ENCODE results near the gene HAT1.

HAT1 gene

GRCh38 chr2:171939058-171939742 is 16.9 kb downstream of the HAT1 start:
- Histone ChIP-seq H3K4me1 (ENCODE audit: insufficient read depth, low read length, poor library complexity, severe bottlenecking) (peaks cover 15% of the 10 kb centered on the region), H4K20me1 (ENCODE audit: insufficient read depth, low read length, poor library complexity, severe bottlenecking) (peaks cover 12% of the 10 kb centered on the region), H3F3A (ENCODE audit: low read depth) (no peaks in the 10 kb centered on the region), H3K27me3 (ENCODE audit: insufficient read depth, low read length, poor library complexity, severe bottlenecking) (no peaks in the 10 kb centered on the region), H3K36me3 (ENCODE audit: insufficient read depth, low read length) (peaks cover 5% of the 10 kb centered on the region; the same call in 1 of the 2 replicates), H2AFZ (ENCODE audit: low read length) (no peak overlapping the region), H3K4me2 (ENCODE audit: low read depth, low read length, poor library complexity, severe bottlenecking) (no peak overlapping the region), H3K79me2 (ENCODE audit: insufficient read depth, low read length) (peaks cover 95% of the 10 kb centered on the region), H3K9ac (ENCODE audit: low read depth, low read length, poor library complexity, severe bottlenecking) (no peak overlapping the region), H3K9me2 (replicated peaks; ENCODE audit: low read depth, low read length) (no peaks in the 10 kb centered on the region), H3K9me3 (ENCODE audit: insufficient read depth, low read depth, low read length) (no peaks in the 10 kb centered on the region), H3K4me3 (ENCODE audit: low read length, poor library complexity, severe bottlenecking) (no peak overlapping the region)
- TF ChIP-seq CTCF (conservative IDR thresholded peaks at IDR 0.05; ENCODE audit: low read length): no peak
- TF ChIP-seq EZH2phosphoT487 (IDR thresholded peaks at IDR 0.05; ENCODE audit: borderline replicate concordance): no peak

- no peaks in the 10 kb centered on the region for H3K27me3 ChIP-seq (ENCODE audit: insufficient read depth, low read length, poor library complexity, severe bottlenecking)
- H3K4me1 ChIP-seq (ENCODE audit: insufficient read depth, low read length, poor library complexity, severe bottlenecking): peaks cover 15% of the 10 kb centered on the region
- no peak overlapping the region for H3K9ac ChIP-seq (ENCODE audit: low read depth, low read length, poor library complexity, severe bottlenecking)
- H3K4me2 ChIP-seq (ENCODE audit: low read depth, low read length, poor library complexity, severe bottlenecking): no peak overlapping the region
- H3K9me3 ChIP-seq (ENCODE audit: insufficient read depth, low read depth, low read length): no peaks in the 10 kb centered on the region
- H4K20me1 ChIP-seq (ENCODE audit: insufficient read depth, low read length, poor library complexity, severe bottlenecking): peaks cover 15% of the 10 kb centered on the region
- H3K36me3 ChIP-seq (ENCODE audit: insufficient read depth, low read length): peaks cover 5% of the 10 kb centered on the region; the same call in 1 of the 2 replicates
- no peaks in the 10 kb centered on the region for H3F3A ChIP-seq (ENCODE audit: low read depth)
- H2AFZ ChIP-seq (ENCODE audit: low read length): no peak overlapping the region
- no peaks in the 10 kb centered on the region for H3K9me2 ChIP-seq (replicated peaks; ENCODE audit: low read depth, low read length)
- TF ChIP-seq CTCF (conservative IDR thresholded peaks at IDR 0.05; ENCODE audit: low read length) (no peak), EZH2phosphoT487 (IDR thresholded peaks at IDR 0.05; ENCODE audit: borderline replicate concordance) (no peak)
- peaks cover 95% of the 10 kb centered on the region for H3K79me2 ChIP-seq (ENCODE audit: insufficient read depth, low read length)
- no peak overlapping the region for H3K4me3 ChIP-seq (ENCODE audit: low read length, poor library complexity, severe bottlenecking)
Measured at GRCh38 chr2:171939743-171940071, 17.4 kb downstream of the HAT1 start.

- Histone ChIP-seq H3K79me2 (ENCODE audit: insufficient read depth, low read length) (peaks cover 86% of the 10 kb centered on the region), H4K20me1 (ENCODE audit: insufficient read depth, low read length, poor library complexity, severe bottlenecking) (peaks cover 15% of the 10 kb centered on the region)
Measured at GRCh38 chr2:171941316-171941699, 19.0 kb downstream of the HAT1 start.

More at GRCh38 chr2:171941316-171941699, 19.0 kb downstream of the HAT1 start:
- Histone ChIP-seq H3K9me3 (ENCODE audit: insufficient read depth, low read depth, low read length) (no peaks in the 10 kb centered on the region), H3K9ac (ENCODE audit: low read depth, low read length, poor library complexity, severe bottlenecking) (no peak overlapping the region), H3K4me2 (ENCODE audit: low read depth, low read length, poor library complexity, severe bottlenecking) (no peak overlapping the region), H3K4me3 (ENCODE audit: low read length, poor library complexity, severe bottlenecking) (no peak overlapping the region), H3K27me3 (ENCODE audit: insufficient read depth, low read length, poor library complexity, severe bottlenecking) (no peaks in the 10 kb centered on the region), H2AFZ (ENCODE audit: low read length) (no peak overlapping the region), H3K9me2 (replicated peaks; ENCODE audit: low read depth, low read length) (no peaks in the 10 kb centered on the region), H3K36me3 (ENCODE audit: insufficient read depth, low read length) (peaks cover 5% of the 10 kb centered on the region; the same call in 1 of the 2 replicates), H3F3A (ENCODE audit: low read depth) (no peaks in the 10 kb centered on the region), H3K4me1 (ENCODE audit: insufficient read depth, low read length, poor library complexity, severe bottlenecking) (peaks cover 15% of the 10 kb centered on the region)
- TF ChIP-seq CTCF (conservative IDR thresholded peaks at IDR 0.05; ENCODE audit: low read length) (no peak), EZH2phosphoT487 (IDR thresholded peaks at IDR 0.05; ENCODE audit: borderline replicate concordance) (no peak)

Data from Loucy (cell line).